PC-3 (cell line): ENCODE results near the gene HDAC8.

Experiments used
- CTCF ChIP-seq: fragments of 300-600 bp; sonication (generic); conservative IDR thresholded peaks from 2 replicates; pipeline ENCODE4 v1.5.1; 2017; ENCODE audit warnings: antibody characterized with exemption, low read depth, mild to moderate bottlenecking, low read length
- EZH2 ChIP-seq: fragments of 300-600 bp; sonication (generic); IDR thresholded peaks from one replicate; pipeline ENCODE4 v1.6.1; 2017; ENCODE audit warnings: antibody characterized with exemption, mild to moderate bottlenecking, low read length; ENCODE audit not compliant: unreplicated experiment
- EZH2phosphoT487 ChIP-seq: fragments of 300-600 bp; sonication (generic); IDR thresholded peaks from 2 replicates; pipeline ENCODE4 v1.6.1; 2018; ENCODE audit warnings: mild to moderate bottlenecking, antibody characterized with exemption, low read length, borderline replicate concordance

DNA sequence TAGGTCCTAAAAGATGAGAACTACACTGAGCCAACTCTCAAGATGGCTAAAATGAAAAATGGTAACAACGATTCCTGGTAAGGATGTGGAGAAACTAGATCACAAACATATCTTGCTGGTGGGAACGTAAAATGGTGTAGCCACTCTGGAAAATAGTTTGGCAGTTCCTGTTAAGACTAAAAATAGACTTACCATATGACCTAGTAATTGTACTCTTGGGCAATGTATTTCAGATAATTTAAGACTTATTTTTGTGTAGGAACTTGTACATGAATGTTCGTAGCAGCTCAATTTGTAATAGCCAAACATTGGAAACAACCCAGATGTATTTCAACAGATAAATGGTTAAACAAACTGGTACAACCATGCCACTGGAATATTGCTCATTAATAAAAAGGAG, 106.2 kb downstream of the HDAC8 start:
- TF ChIP-seq CTCF (no peak), EZH2phosphoT487 (no peak), EZH2 (no peak)
